ENCODE data around the gene SGCD.

The SGCD gene

GRCh38 chr5:156802501-156802900, 475.5 kb downstream of the SGCD start:
- no peak for DNase-seq

- DNase-seq = no peak
Measured at GRCh38 chr5:156803404-156803803, 476.4 kb downstream of the SGCD start.

GRCh38 chr5:156812959-156813358, 486.0 kb downstream of the SGCD start:
- DNase-seq = no peak

DNA sequence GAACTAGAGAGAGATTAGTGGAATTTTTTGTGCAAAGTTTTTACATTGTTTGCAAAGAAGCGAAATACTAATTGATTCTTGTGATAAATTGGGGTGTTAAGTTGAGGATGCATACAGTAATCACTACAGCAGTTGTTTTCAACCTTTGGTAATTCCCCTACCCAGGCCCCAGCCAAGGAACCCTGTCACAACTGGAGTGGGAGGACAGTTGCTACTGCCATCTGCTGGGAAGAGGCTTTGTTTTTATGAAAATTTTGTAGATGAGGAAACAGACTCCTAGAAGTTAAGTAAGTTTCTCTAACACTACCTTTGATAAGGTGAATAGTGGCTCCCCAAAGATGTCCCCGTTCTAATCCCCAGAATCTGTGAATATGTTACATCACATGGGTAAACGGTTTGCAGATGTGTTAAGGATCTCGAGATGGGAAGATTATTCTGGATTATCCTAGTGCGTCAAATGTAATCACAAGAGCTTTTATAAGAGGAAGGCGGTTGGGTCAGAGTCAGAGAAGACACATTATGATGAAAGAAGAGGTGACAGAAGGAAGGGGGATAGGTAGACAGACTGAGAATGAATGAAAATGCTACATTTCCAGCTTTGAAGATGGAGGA, 489.1 kb downstream of the SGCD start:
- no peak for DNase-seq

Data from activated naive CD4-positive, alpha-beta T cell (primary cell).